MCF 10A (cell line): ENCODE data around the gene OLFML3. TPM values are rescaled to one million over a fixed set of nuclear protein-coding genes. Genes with fewer than 3 reads are reported as not detected.
"Not testable (repeated sequence)": the region's sequence is repeated elsewhere in the genome, so short reads cannot be mapped to it uniquely, and the experiment has no call there.

Source experiments
- BruUV-seq: library from RNA; stranded (reverse); fragments of 400-500 nt; replicated peaks from 2 replicates; lab custom pipeline; 2021; lab: Mats Ljungman, UMichigan
- CTCF ChIA-PET: fragments of 300-600 bp; sonication (Branson Sonifier 250); formaldehyde crosslinking; extraction: SDS; loops from one replicate; lab custom pipeline; 2021; ENCODE audit warnings: antibody characterized with exemption, inconsistent platforms; lab: Yijun Ruan, JAX
- POLR2A ChIA-PET: fragments of 300-600, 350-650 bp; sonication (Branson Sonifier 250); formaldehyde crosslinking; extraction: SDS; loops from one replicate; lab custom pipeline; 2020; ENCODE audit warnings: antibody characterized with exemption, inconsistent platforms; lab: Yijun Ruan, JAX
- DNase-seq: peaks from one replicate; pipeline ENCODE4 v3.0.0-alpha.2; 2018; ENCODE audit not compliant: unreplicated experiment
- H3K27ac Mint-ChIP-seq: one replicate; pipeline ENCODE4 v1.8.0; 2022; ENCODE audit warnings: mild to moderate bottlenecking, low read depth, mixed read lengths; ENCODE audit not compliant: unreplicated experiment
- H3K27me3 Mint-ChIP-seq: one replicate; pipeline ENCODE4 v1.8.0; 2022; ENCODE audit warnings: mixed read lengths; ENCODE audit not compliant: insufficient read depth, unreplicated experiment
- H3K36me3 Mint-ChIP-seq: one replicate; pipeline ENCODE4 v1.8.0; 2022; ENCODE audit warnings: mild to moderate bottlenecking, moderate library complexity, mixed read lengths; ENCODE audit not compliant: insufficient read depth, unreplicated experiment
- H3K4me1 Mint-ChIP-seq: one replicate; pipeline ENCODE4 v1.8.0; 2022; ENCODE audit warnings: mixed read lengths; ENCODE audit not compliant: insufficient read depth, unreplicated experiment
- H3K4me3 Mint-ChIP-seq: one replicate; pipeline ENCODE4 v1.8.0; 2022; ENCODE audit warnings: mild to moderate bottlenecking, moderate library complexity, mixed read lengths; ENCODE audit not compliant: unreplicated experiment
- H3K9me3 Mint-ChIP-seq: one replicate; pipeline ENCODE4 v1.8.0; 2022; ENCODE audit warnings: mixed read lengths; ENCODE audit not compliant: unreplicated experiment
- CTCF ChIP-seq: fragments of 200-600 bp; IDR thresholded peaks from one replicate; pipeline ENCODE4 v1.8.0; 2022; ENCODE audit warnings: antibody characterized with exemption, mild to moderate bottlenecking; ENCODE audit not compliant: unreplicated experiment
- intact Hi-C: fragments of 100-400 bp; cut with micrococcal nuclease; formaldehyde crosslinking; loops from 2 replicates; pipeline ENCODE4 v1.14.1; 2022
- total RNA-seq: library from RNA; stranded (reverse); gene quantifications from 2 replicates; pipeline ENCODE4 v1.2.3, GENCODE V29; 2022

Gene OLFML3
- total RNA-seq, 1 experiment from 2014 or later: 0.30 TPM

GRCh38 chr1:113946112-113946511 lies 33.2 kb upstream of the OLFML3 start:
- H3K9me3 Mint-ChIP-seq: no peaks in the 10 kb centered on the region

GRCh38 chr1:113946678-113947387 lies 32.4 kb upstream of the OLFML3 start:
- ChIA-PET POLR2A (interaction anchor here (0.8 to 1.3 kb wide), 4 partner anchors 11 to 18 kb away, joined by 3 to 6 read pairs (median 4); partner anchors contain the start of gene HIPK1), CTCF (interaction anchor here (0.6 to 3.3 kb wide), 9 partner anchors 10 to 336 kb away, joined by 3 to 16 read pairs (median 4); partner anchors contain the start of gene OLFML3)
- BruUV-seq: no TSS peak
- no peaks in the 10 kb centered on the region for H3K27me3 Mint-ChIP-seq
- H3K27ac Mint-ChIP-seq: no peak overlapping the region
- no peaks in the 10 kb centered on the region for H3K9me3 Mint-ChIP-seq
- H3K4me1 Mint-ChIP-seq: peaks cover 5% of the 10 kb centered on the region
- H3K4me3 Mint-ChIP-seq: no peak overlapping the region
- peaks cover 11% of the 10 kb centered on the region for H3K36me3 Mint-ChIP-seq
- intact Hi-C loops: no loop called here
- no peak for DNase-seq
- TF ChIP-seq CTCF: no peak

More at GRCh38 chr1:113946112-113946511, 33.2 kb upstream of the OLFML3 start:
- Mint-ChIP-seq H3K4me3 (no peak overlapping the region), H3K4me1 (peaks cover 5% of the 10 kb centered on the region), H3K27ac (no peak overlapping the region), H3K36me3 (peaks cover 18% of the 10 kb centered on the region), H3K27me3 (no peaks in the 10 kb centered on the region)
- no peak for TF ChIP-seq CTCF
- BruUV-seq: no TSS peak
- ChIA-PET POLR2A (interaction anchor here (0.7 to 1.3 kb wide), 3 partner anchors 11 to 133 kb away, joined by 3 to 5 read pairs (median 3); no protein-coding TSS in a partner anchor), CTCF (interaction anchor here (0.6 to 3.3 kb wide), 7 partner anchors 9 to 210 kb away, joined by 3 to 16 read pairs (median 4); partner anchors contain the start of gene OLFML3)
- no peak for DNase-seq
- intact Hi-C loops: no loop called here

GRCh38 chr1:113947388-113948107 lies 31.7 kb upstream of the OLFML3 start:
- BruUV-seq: no TSS peak
- no peak for TF ChIP-seq CTCF
- CTCF ChIA-PET: interaction anchor here (0.6 to 3.3 kb wide), 7 partner anchors 11 to 335 kb away, joined by 3 to 16 read pairs (median 4); no protein-coding TSS in a partner anchor

GRCh38 chr1:113948151-113948550 lies 31.1 kb upstream of the OLFML3 start:
- CTCF ChIA-PET: interaction anchor here (0.6 to 1.8 kb wide), 5 partner anchors 10 to 895 kb away, joined by 3 to 11 read pairs (median 5); partner anchors contain the start of gene HIPK1
- H3K36me3 Mint-ChIP-seq, H3K27ac Mint-ChIP-seq, intact Hi-C loops, H3K4me3 Mint-ChIP-seq, H3K9me3 Mint-ChIP-seq, H3K27me3 Mint-ChIP-seq, BruUV-seq, H3K4me1 Mint-ChIP-seq, DNase-seq: not testable (repeated sequence)
- POLR2A ChIA-PET: interaction anchor here (1.1 kb wide), 1 partner anchor 18 kb away, joined by 6 read pairs; no protein-coding TSS in a partner anchor

More at GRCh38 chr1:113947388-113948107, 31.7 kb upstream of the OLFML3 start:
- H3K27me3 Mint-ChIP-seq: no peaks in the 10 kb centered on the region
- no peak overlapping the region for H3K4me3 Mint-ChIP-seq
- intact Hi-C loops: no loop called here
- DNase-seq: no peak
- H3K4me1 Mint-ChIP-seq: peaks cover 5% of the 10 kb centered on the region
- H3K9me3 Mint-ChIP-seq: no peaks in the 10 kb centered on the region
- H3K36me3 Mint-ChIP-seq: peaks cover 5% of the 10 kb centered on the region
- POLR2A ChIA-PET: interaction anchor here (0.9 to 1.1 kb wide), 2 partner anchors 14 to 17 kb away, joined by 5 to 6 read pairs; no protein-coding TSS in a partner anchor
- H3K27ac Mint-ChIP-seq: no peak overlapping the region
